GM06990 (cell line): ENCODE measurements around the gene TMEM54.

Source experiments
- DNase-seq: peaks from one replicate; pipeline ENCODE4 v3.0.0-alpha.2; 2011; ENCODE audit not compliant: insufficient read length; ENCODE audit errors: extremely low read depth
- H3K27me3 ChIP-seq: replicated peaks from 2 replicates; pipeline ENCODE4 v1.6.0; 2011; ENCODE audit warnings: low read length; ENCODE audit not compliant: control insufficient read depth, insufficient read depth
- H3K36me3 ChIP-seq: 2 replicates; pipeline ENCODE4 v1.5.1; 2011; ENCODE audit warnings: low read length; ENCODE audit not compliant: control insufficient read depth, insufficient read depth
- H3K4me3 ChIP-seq: replicated peaks from 2 replicates; pipeline ENCODE4 v1.5.1; 2011; ENCODE audit warnings: low read depth, mild to moderate bottlenecking, control low read depth, low read length
- CTCF ChIP-seq: IDR thresholded peaks from 2 replicates; pipeline ENCODE4 v1.5.1; 2011; ENCODE audit warnings: low read length, control low read depth, mild to moderate bottlenecking, inconsistent platforms; ENCODE audit not compliant: insufficient read depth, poor library complexity, severe bottlenecking

The TMEM54 gene

GRCh38 chr1:32891630-32892029 lies 9.6 kb downstream of the TMEM54 start:
- peaks cover 7% of the 10 kb centered on the region for H3K27me3 ChIP-seq
- H3K4me3 ChIP-seq: no peak overlapping the region
- H3K36me3 ChIP-seq: no peaks in the 10 kb centered on the region
- DNase-seq: no peak
- TF ChIP-seq CTCF: no peak

- no peak for TF ChIP-seq CTCF
- DNase-seq: no peak
- no peaks in the 10 kb centered on the region for H3K36me3 ChIP-seq
- H3K27me3 ChIP-seq: peaks cover 7% of the 10 kb centered on the region
- H3K4me3 ChIP-seq: no peak overlapping the region
Measured at GRCh38 chr1:32891241-32891570, 10.0 kb downstream of the TMEM54 start.

- Histone ChIP-seq H3K4me3 (no peak overlapping the region), H3K36me3 (no peaks in the 10 kb centered on the region), H3K27me3 (peaks cover 7% of the 10 kb centered on the region)
- no peak for TF ChIP-seq CTCF
- no peak for DNase-seq
Measured at GRCh38 chr1:32890516-32891240, 10.5 kb downstream of the TMEM54 start.

GRCh38 chr1:32889731-32890278 lies 11.4 kb downstream of the TMEM54 start:
- Histone ChIP-seq H3K4me3 (no peak overlapping the region), H3K27me3 (peaks cover 7% of the 10 kb centered on the region), H3K36me3 (no peaks in the 10 kb centered on the region)
- no peak for TF ChIP-seq CTCF
- no peak for DNase-seq

- DNase-seq: no peak
- TF ChIP-seq CTCF: no peak
- Histone ChIP-seq H3K27me3 (peaks cover 7% of the 10 kb centered on the region), H3K4me3 (no peak overlapping the region), H3K36me3 (no peaks in the 10 kb centered on the region)
Measured at GRCh38 chr1:32888677-32889420, 12.3 kb downstream of the TMEM54 start.
